ENCODE data around the gene SCT. TPM values are rescaled to one million over a fixed set of nuclear protein-coding genes. Genes with fewer than 3 reads are reported as not detected.

SCT gene
- total RNA-seq, 1 donor from 2014 or later: not detected

DNA sequence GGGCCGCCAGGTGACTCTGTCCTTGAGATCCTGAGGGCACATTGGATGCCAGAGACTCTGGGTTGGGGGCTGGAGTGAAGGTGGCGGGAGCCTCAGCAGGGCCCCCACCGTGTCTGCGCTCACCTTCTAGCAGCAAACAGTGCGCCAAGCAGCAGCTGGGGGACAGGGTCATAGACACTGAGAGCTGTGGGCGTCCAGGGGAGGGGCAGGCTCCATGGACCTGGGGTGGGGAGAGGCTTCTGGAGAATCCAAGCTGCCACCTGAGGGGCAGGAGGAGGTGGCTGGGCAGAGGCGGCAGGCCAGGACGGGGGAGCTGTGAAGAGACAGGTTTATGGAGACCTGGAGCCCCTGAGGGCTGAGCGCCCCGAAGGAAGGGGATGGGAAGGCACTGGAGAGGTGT lies 42.7 kb downstream of the SCT start:
- no peak for TF ChIP-seq CTCF (IDR thresholded peaks at IDR 0.05)
- DNase-seq: no peak
- Mint-ChIP-seq H3K36me3 (ENCODE audit: low read depth) (peaks cover 57% of the 10 kb centered on the region), H3K27me3 (no peaks in the 10 kb centered on the region), H3K27ac (no peak overlapping the region), H3K4me1 (peaks cover 13% of the 10 kb centered on the region), H3K4me3 (no peak overlapping the region), H3K9me3 (no peaks in the 10 kb centered on the region)
- CTCF ChIA-PET: no interaction called here
- no peak for ATAC-seq (ENCODE audit: low read depth)
- POLR2A ChIA-PET: interaction anchor here (0.7 kb wide), 1 partner anchor 29 kb away, joined by 13 read pairs; no protein-coding TSS in a partner anchor
- intact Hi-C loops (cut with micrococcal nuclease): no loop called here

- intact Hi-C loops (cut with micrococcal nuclease): no loop called here
- no peaks in the 10 kb centered on the region for H3K27me3 Mint-ChIP-seq
- ChIA-PET POLR2A (no interaction called here), CTCF (no interaction called here)
- TF ChIP-seq CTCF (IDR thresholded peaks at IDR 0.05): no peak
- DNase-seq: no peak
- no peak overlapping the region for H3K27ac Mint-ChIP-seq
- H3K4me3 Mint-ChIP-seq: no peak overlapping the region
- no peak for ATAC-seq (ENCODE audit: low read depth)
- peaks cover 36% of the 10 kb centered on the region for H3K36me3 Mint-ChIP-seq (ENCODE audit: low read depth)
- H3K4me1 Mint-ChIP-seq: peaks cover 36% of the 10 kb centered on the region
- no peaks in the 10 kb centered on the region for H3K9me3 Mint-ChIP-seq
Observed at GRCh38 chr11:581752-582151, 45.2 kb downstream of the SCT start.

DNA sequence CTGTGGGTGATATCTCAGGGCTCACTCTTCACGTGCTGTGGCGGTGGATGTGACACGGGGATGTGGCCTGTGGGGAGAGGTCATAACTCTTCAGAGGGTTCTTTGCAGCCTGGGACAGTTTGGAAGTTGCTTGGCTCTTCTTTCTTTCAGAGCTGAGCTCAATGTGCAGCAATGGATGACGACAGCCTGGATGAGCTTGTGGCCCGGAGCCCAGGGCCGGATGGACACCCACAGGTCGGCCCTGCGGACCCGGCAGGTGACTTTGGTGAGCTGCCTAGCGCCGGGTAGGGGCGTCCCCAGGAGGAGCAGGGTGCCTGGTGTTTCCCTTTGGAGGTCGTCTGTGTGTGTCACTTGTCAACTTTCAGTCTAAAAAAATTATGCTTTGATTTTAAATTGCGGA lies 45.6 kb downstream of the SCT start:
- H3K36me3 Mint-ChIP-seq (ENCODE audit: low read depth): peaks cover 32% of the 10 kb centered on the region
- H3K4me1 Mint-ChIP-seq: peaks cover 36% of the 10 kb centered on the region
- intact Hi-C loops (cut with micrococcal nuclease): no loop called here
- ATAC-seq (ENCODE audit: low read depth) (no peak), DNase-seq (no peak)
- CTCF ChIA-PET: no interaction called here
- TF ChIP-seq CTCF (IDR thresholded peaks at IDR 0.05): no peak
- no peaks in the 10 kb centered on the region for H3K9me3 Mint-ChIP-seq
- H3K4me3 Mint-ChIP-seq: no peak overlapping the region
- POLR2A ChIA-PET: no interaction called here
- H3K27me3 Mint-ChIP-seq: no peaks in the 10 kb centered on the region
- H3K27ac Mint-ChIP-seq: no peak overlapping the region

GRCh38 chr11:579830-580601 lies 47.0 kb downstream of the SCT start:
- Mint-ChIP-seq H3K27me3 (peaks cover 2% of the 10 kb centered on the region), H3K4me3 (no peak overlapping the region), H3K36me3 (ENCODE audit: low read depth) (peaks cover 31% of the 10 kb centered on the region), H3K27ac (no peak overlapping the region), H3K9me3 (no peaks in the 10 kb centered on the region), H3K4me1 (peaks cover 38% of the 10 kb centered on the region)
- TF ChIP-seq CTCF (IDR thresholded peaks at IDR 0.05): no peak
- intact Hi-C loops (cut with micrococcal nuclease): no loop called here
- ATAC-seq (ENCODE audit: low read depth): no peak
- POLR2A ChIA-PET: no interaction called here
- DNase-seq: no peak
- CTCF ChIA-PET: no interaction called here

- POLR2A ChIA-PET: interaction anchor here (0.5 to 1.5 kb wide), 5 partner anchors 23 to 371 kb away, joined by 3 to 11 read pairs (median 3); partner anchors contain the start of genes BET1L, DEAF1, RIC8A and TMEM80
- H3K4me1 Mint-ChIP-seq: peaks cover 41% of the 10 kb centered on the region
- H3K9me3 Mint-ChIP-seq: no peaks in the 10 kb centered on the region
- peaks cover 10% of the 10 kb centered on the region for H3K27me3 Mint-ChIP-seq
- CTCF ChIA-PET: interaction anchor here (1.3 to 1.6 kb wide), 2 partner anchors 22 to 24 kb away, joined by 3 read pairs; no protein-coding TSS in a partner anchor
- TF ChIP-seq CTCF (IDR thresholded peaks at IDR 0.05): no peak
- peaks cover 23% of the 10 kb centered on the region for H3K36me3 Mint-ChIP-seq (ENCODE audit: low read depth)
- ATAC-seq (ENCODE audit: low read depth) (no peak), DNase-seq (no peak)
- intact Hi-C loops (cut with micrococcal nuclease): no loop called here
- no peak overlapping the region for H3K27ac Mint-ChIP-seq
- peak overlapping the region; percentile 87 for H3K4me3 Mint-ChIP-seq
Observed at GRCh38 chr11:578276-579035, 48.5 kb downstream of the SCT start.
